ENCODE data around the gene PTH1R.

PTH1R gene

DNA sequence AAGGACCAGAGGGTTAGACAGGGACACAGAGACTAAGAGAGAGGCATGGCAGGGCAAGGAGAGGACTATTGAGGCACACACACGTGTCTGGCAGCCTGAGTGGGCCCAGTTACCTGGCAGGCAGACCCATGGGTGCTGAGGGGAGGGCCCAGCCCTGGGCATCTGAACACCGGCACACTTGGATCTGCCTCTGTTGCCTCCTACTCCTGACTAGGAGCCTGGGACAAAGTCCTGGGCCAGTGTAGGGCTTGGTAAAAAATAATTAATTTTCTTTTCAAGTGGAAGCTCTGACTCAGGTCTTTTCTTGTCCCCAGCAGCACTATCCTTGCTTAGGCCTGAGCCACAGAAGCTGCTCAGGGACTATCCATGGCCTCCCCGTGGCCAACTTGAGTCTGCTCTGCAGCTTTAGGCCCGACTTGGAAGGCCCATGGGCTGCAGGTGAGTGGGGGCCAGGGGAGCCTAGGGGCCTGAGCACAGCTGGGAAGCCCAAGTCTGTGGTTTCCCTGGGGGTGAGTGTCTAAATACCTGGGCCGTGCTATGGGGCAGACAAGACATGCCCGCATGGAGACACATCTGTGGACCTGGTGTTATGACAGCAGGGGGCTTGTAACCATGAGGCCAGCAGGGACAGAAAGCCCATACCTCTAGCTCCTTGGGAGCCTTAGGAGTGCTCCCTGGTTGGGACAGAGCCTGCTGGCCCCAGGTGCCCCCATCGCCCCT lies at the start of gene PTH1R:
PTH1R (plus strand) TSS at position 316 of the 720 bp plus-strand sequence. CDS start 5,839 bp downstream, outside the sequence.
- DNase-seq (ENCODE audit: low read depth): no peak

GRCh38 chr3:46829699-46830208 lies 47.8 kb upstream of the PTH1R start:
- no peak for DNase-seq (ENCODE audit: low read depth)

GRCh38 chr3:46830801-46831200 lies 46.7 kb upstream of the PTH1R start:
- no peak for DNase-seq (ENCODE audit: low read depth)

DNA sequence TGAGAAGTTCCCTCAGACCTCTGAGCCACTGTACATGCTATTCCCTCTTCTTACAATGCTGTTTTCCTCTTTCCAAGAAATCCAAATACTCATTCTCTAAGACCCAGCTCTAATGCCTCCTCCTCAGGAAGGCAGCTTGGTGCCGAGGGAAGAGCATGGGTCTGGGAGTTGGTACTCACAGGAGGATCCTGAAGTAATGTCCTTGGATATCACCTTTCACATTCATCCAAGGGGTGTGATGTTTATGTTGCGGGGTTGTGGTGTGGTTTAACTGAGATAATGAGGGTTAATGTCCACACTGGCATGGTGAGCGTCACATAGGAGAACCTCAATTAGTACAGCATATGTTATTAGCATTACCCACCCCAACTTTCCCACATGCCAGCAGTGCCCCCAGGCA lies 46.2 kb upstream of the PTH1R start:
- no peak for DNase-seq (ENCODE audit: low read depth)

DNA sequence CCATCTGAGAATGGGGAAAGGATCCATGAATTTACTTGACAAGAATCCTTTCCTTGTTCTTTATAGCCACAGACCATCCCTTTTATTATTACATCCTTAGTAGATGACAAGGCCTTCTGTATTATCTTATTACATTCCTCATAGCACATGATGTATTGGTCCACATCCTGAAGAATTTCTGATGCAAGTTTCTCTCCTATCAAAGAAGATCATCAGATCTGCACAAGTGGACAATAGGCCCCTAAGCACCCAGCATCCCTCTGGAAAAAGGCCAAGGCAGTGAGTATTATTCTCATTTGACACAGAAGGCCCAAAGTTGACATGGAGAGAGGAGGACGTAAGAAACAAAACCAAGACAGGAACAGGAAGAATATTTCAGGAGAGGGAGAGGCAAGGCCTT lies 45.7 kb upstream of the PTH1R start:
- DNase-seq (ENCODE audit: low read depth): no peak

DNA sequence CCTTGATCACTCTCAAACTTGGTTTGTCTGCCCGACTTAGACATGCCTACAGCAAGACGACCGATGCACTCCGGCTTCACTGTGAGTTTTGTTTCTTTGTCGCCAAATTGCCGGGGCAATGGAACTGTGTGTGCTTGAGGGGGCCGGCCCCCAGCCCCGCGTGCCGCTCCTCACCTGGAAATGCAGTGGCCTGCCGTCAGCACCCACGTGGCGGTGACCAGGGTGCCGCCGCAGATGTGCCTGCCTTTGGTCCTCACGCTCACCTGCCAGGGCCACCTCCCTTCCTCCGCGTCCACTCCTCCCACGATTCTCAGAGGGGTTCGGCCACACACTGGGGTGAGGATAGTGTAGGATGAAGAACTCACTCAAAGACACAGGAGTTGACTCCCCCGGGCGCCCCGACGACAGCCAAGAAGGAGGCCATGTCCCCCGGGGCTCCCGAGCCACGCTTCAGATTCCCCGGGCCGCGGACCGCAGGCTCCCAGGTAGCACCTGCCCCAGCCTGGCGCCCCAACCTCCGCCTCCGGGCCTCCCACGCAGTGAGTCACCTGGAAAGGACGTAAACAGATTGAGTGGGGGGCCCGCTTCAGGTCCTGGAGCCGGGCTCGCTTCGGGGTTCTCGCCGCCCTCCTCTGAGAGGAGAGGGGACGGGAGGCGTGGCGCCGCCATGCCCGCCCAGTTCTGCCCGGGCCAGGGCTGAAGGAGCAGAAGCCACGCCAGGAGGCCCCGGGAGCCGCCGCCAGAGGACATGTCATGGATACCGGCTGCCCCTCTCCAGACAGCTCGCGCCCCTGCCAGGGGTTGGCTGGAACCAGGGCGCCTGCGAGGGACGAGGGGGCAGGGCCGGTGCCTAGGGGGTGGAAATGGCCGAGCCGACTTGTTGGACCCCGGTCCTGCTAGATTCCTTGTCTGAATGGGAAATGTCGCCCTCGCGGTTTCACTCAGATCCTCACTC lies 43.9 kb upstream of the PTH1R start:
- no peak for DNase-seq (ENCODE audit: low read depth)

DNA sequence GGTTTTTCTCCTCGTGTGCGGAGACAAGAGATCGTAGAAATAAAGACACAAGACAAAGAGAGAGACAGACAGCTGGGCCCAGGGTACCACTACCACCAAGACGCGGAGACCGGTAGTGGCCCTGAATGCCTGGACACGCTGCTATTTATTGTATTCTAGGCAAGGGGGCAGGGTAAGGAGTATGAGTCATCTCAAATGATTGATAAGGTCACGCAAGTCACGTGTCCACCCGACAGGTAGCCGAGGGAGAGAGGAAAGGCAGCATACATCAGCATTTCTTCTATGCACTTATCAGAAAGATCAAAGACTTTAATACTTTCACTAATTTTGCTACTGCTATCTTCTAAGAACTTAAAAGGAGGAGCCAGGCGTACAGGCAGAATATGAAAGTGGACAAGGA lies 42.5 kb upstream of the PTH1R start:
- DNase-seq (ENCODE audit: low read depth): no peak

GRCh38 chr3:46835491-46835890 lies 42.0 kb upstream of the PTH1R start:
- no peak for DNase-seq (ENCODE audit: low read depth)

- no peak for DNase-seq (ENCODE audit: low read depth)
Measured at GRCh38 chr3:46838301-46838700, 39.2 kb upstream of the PTH1R start.

- DNase-seq (ENCODE audit: low read depth): no peak
Measured at GRCh38 chr3:46840491-46840890, 37.0 kb upstream of the PTH1R start.

DNA sequence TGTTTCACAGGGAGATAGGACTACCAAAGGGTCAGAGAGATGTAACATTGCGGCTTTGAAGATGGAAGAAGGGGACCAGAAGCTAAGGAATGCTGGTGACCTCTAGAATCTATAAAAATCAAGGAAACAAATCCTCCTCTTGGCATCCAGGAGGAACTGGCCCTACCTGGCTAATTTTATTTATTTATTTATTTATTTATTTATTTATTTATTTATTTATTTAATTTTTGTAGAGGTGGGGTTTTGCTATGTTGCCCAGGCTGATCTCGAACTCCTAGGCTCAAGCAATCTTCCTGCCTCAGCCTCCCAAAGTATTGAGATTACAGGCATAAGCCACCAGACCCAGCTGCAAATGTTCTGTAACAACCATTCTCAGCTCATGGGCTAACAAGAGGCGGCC lies 34.0 kb upstream of the PTH1R start:
- DNase-seq (ENCODE audit: low read depth): no peak

DNA sequence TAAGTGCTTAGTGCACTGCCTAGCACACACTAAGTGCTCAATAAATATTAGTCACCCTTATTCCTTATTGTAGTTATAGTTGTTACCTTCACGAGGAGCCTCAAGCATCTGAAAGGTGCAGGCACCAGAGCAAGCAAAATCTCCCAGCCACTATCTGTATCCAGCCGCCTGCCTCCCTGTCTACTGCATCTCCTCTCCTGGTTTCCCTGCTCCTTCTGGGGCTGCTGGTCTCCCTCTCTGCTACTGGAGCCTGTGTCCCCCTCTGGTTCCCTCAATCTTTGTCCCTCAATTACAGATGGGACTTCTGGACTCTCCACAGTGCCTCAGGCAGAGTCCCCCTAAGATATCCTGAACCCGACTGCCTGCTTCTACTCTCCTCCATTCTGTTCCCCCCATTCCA lies 33.1 kb upstream of the PTH1R start:
- no peak for DNase-seq (ENCODE audit: low read depth)

GRCh38 chr3:46844881-46845312 lies 32.6 kb upstream of the PTH1R start:
- no peak for DNase-seq (ENCODE audit: low read depth)

DNA sequence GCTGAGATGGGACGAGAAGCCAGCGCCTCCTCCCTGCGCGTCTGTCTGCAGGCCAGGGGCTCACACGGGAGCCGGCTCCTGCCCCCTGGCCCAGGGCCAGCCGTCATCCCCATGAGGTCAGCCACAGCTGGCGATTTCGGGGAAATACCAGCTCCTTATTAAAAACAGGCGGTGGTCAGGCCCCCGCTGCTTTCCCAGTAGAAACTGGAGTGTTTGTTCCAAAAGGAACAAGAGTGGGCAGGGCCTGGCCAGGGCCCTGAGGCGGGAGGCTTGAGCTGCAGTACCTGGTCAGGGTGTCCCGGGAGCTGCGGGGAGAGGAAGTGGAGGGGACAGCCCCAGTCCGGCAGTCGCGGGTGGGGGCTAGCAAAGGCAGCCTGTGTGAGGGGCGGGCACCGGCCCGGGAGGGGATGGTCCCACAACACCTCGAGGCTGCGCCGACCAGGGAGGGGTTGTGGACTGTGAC lies 32.1 kb upstream of the PTH1R start:
- DNase-seq (ENCODE audit: low read depth): no peak

DNA sequence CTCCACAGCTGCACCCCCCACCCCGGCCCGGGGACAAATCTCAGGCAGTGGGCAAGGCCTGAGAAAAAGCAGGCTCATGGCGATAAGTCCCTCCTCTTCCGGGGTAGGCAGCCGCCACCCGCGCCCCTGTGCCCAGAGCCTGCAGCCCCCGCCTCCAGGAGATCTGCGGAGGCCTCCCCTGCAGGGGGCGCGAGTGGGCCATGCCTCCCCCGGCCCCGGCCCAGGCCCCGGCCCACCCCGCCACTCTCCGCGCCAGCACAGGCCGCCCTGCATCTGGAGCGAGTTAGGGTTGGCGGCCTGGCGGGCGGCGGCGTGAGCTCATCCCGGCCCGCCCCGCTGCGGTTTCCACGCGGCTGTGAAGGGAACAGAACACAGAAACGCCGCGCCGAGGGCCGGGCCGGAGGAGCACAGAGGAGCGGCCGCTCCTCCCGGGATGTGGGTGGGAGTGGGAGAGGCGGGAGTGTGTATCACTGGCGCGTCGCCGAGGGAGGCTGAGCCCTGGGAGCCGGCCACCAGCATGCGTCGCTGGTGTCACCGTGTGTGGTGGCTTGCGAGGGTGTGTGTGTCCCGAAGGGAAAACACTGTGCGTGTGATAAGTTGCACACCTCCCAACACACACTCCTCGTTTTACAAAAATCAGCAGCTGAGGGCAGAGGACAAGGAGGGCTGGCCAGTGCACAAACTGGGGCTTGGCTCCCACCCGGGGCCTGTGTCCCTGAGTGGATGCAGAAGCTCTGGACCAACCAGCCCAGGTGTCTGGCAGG lies 31.5 kb upstream of the PTH1R start:
- peak; percentile 66 for DNase-seq (ENCODE audit: low read depth)

GRCh38 chr3:46846624-46847542 lies 30.6 kb upstream of the PTH1R start:
- DNase-seq (ENCODE audit: low read depth): no peak

- DNase-seq (ENCODE audit: low read depth): no peak
Measured at GRCh38 chr3:46847744-46848143, 29.8 kb upstream of the PTH1R start.

DNA sequence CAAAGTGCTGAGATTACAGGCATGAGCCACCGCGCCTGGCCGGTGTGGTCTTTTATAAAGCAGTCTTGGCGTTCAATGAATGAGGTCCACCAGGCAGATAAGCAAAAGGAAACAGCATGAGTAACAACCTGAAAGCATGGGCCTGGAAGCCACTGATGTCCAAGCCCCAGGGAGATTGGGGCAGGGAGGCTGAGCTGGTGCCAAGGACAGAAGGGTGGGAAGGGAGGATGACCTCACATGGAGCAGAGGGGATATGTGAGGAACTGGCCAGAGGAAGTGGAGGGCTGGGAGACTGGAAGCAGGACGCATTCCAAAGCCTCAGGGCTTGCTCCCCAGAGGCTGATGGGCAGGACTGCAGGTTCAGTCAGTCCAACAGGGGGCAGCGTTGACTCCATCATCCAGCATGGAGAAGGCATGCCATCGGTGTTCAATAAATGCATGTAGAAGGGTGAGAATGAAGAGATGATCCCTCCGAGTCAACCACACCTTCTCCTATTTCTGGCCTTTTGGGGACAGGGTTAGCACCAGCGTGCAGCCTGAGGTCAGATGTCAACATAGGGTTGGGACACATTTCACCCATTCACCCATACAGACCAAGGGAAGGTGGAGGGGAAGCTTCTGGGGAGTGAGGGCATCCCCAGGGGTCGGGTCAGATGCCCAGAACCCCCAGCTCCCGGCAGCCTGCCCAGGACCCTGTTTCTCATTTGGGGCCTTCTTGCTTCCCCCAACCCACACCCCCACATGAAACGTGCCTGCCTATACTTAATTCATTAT lies 29.1 kb upstream of the PTH1R start:
- DNase-seq (ENCODE audit: low read depth): no peak

GRCh38 chr3:46849045-46849631 lies 28.4 kb upstream of the PTH1R start:
- no peak for DNase-seq (ENCODE audit: low read depth)

Data from activated T-helper 1 cell treated with Interleukin-2 at 50 U/mL for 16 hours (primary cell).